ENCODE data around the gene SNRPD3. TPM values are rescaled to one million over a fixed set of nuclear protein-coding genes. Genes with fewer than 3 reads are reported as not detected.
A peak's percentile ranks its signal among the peaks of the same experiment; 100 is the strongest.

The SNRPD3 gene
- total and polyA plus RNA-seq, 2 donors (not counting 3 experiments of a cell fraction or from before 2014, with no cell fraction given), result 121 to 253 TPM

GRCh38 chr22:24554313-24555164 lies 1.3 kb upstream of the SNRPD3 start, which contains the start of gene GUCD1:
GUCD1 (minus strand) TSS chr22:24555138; CDS start chr22:24554991, 147 bp downstream.
- FAIRE-seq (peak; percentile 47), DNase-seq (ENCODE audit: low read depth, low spot score) (peak; percentile 53)
- peaks cover 24% of the 10 kb centered on the region for H3K4me1 ChIP-seq (ENCODE audit: control insufficient read depth, extremely low read depth, insufficient read depth, low read length)
- intact Hi-C loops (cut with micrococcal nuclease) (no loop called here), dilution Hi-C loops (cut with MboI; ENCODE audit: extremely low pct_ligation_motif_present, low sequenced_read_pairs) (no loop called here)
- H3K79me2 ChIP-seq (ENCODE audit: control insufficient read depth, insufficient read depth, low read length), result peaks cover 81% of the 10 kb centered on the region
- H3K27me3 ChIP-seq (ENCODE audit: control insufficient read depth in 2 of 2, insufficient read depth in 2 of 2, low read length in 2 of 2), result no peaks in the 10 kb centered on the region
- BruUV-seq (replicated peaks), result TSS peak; percentile 37
- peaks cover 8 to 21% of the 10 kb centered on the region in 2 experiments for H3K36me3 ChIP-seq (ENCODE audit: control insufficient read depth in 2 of 2, extremely low read depth in 1 of 2, insufficient read depth in 2 of 2, low read length in 2 of 2)
- ChIA-PET CTCF (interaction anchor here (1.0 kb wide), 1 partner anchor 380 kb away, joined by 3 read pairs; no protein-coding TSS in a partner anchor), POLR2A (no interaction called here)
- TF ChIP-seq POLR2A (IDR thresholded peaks at IDR 0.05; ENCODE audit: low read depth, low read length) (peak; percentile 69), CTCF (IDR thresholded peaks at IDR 0.05; ENCODE audit: extremely low read depth in 1 of 2, insufficient read depth in 1 of 2, low read depth in 1 of 2, low read length in 2 of 2) (no peak), EZH2 (IDR thresholded peaks at IDR 0.05; ENCODE audit: borderline replicate concordance, low read depth, low read length, severe bottlenecking) (no peak), MAX (IDR thresholded peaks at IDR 0.05; ENCODE audit: insufficient read depth, insufficient read length) (no peak), JUN (IDR thresholded peaks at IDR 0.05; ENCODE audit: borderline replicate concordance, insufficient read depth, insufficient read length, low read depth) (no peak), MYC (IDR thresholded peaks at IDR 0.05; ENCODE audit: low read depth, low read length) (no peak), POLR2AphosphoS5 (IDR thresholded peaks at IDR 0.05; ENCODE audit: insufficient read depth, low read depth, low read length) (peak; percentile 60)
- H3K4me2 ChIP-seq (ENCODE audit: insufficient read depth, low read length), result peak within 1 kb of the TSS; percentile 99
- no peaks in the 10 kb centered on the region for H3K9me1 ChIP-seq (replicated peaks; ENCODE audit: control insufficient read depth, extremely low read depth, insufficient read depth, low read length)
- H3K9me3 ChIP-seq (replicated peaks; ENCODE audit: control insufficient read depth, insufficient read depth, low read length), result no peaks in the 10 kb centered on the region
- H3K27ac ChIP-seq (ENCODE audit: insufficient read depth, low read depth, low read length), result peak within 1 kb of the TSS; percentile 96
- peak within 1 kb of the TSS; percentile 93 for H2AFZ ChIP-seq (ENCODE audit: low read depth, low read length)
- H3K4me3 ChIP-seq (replicated peaks in 1 of 3; ENCODE audit: insufficient read depth in 1 of 3, low read depth in 1 of 3, low read length in 3 of 3), result peak within 1 kb of the TSS; percentile 71 to 90 (median 87)
- no peaks in the 10 kb centered on the region for H4K20me1 ChIP-seq (replicated peaks; ENCODE audit: control insufficient read depth, extremely low read depth, insufficient read depth, low read length)
- H3K9ac ChIP-seq (replicated peaks; ENCODE audit: extremely low read depth, insufficient read depth, low read length), result peak within 1 kb of the TSS; percentile 97

Data from endothelial cell of umbilical vein (primary cell).